WTC11 (cell line): ENCODE results near the gene MRPL19. TPM values are rescaled to one million over a fixed set of nuclear protein-coding genes. Genes with fewer than 3 reads are reported as not detected.

ENCODE experiments used
- ATAC-seq: fragments of 200-7000 bp; cut with Tn5 transposase; 2 replicates; pipeline ENCODE4 v1.10.0; 2021; ENCODE audit warnings: mild to moderate bottlenecking, moderate library complexity
- CTCF ChIA-PET: fragments of 300-600 bp; sonication (Branson Sonifier 250); formaldehyde crosslinking; loops from one replicate; lab custom pipeline; 2021; ENCODE audit warnings: antibody characterized with exemption; lab: Charles Lee
- POLR2A ChIA-PET: fragments of 350-600 bp; sonication (Branson Sonifier 250); formaldehyde crosslinking; loops from one replicate; lab custom pipeline; 2021; ENCODE audit warnings: antibody characterized with exemption; lab: Charles Lee
- DNase-seq: peaks from one replicate; pipeline ENCODE4 v3.0.0; 2021; ENCODE audit warnings: low spot score
- H3K27ac Mint-ChIP-seq: 2 replicates; pipeline ENCODE4 v1.8.0; 2021; ENCODE audit warnings: mixed read lengths
- H3K27me3 Mint-ChIP-seq: 2 replicates; pipeline ENCODE4 v1.8.0; 2021; ENCODE audit warnings: low read depth, mild to moderate bottlenecking, moderate library complexity, mixed read lengths
- H3K36me3 Mint-ChIP-seq: 2 replicates; pipeline ENCODE4 v1.8.0; 2021; ENCODE audit warnings: mixed read lengths
- H3K4me1 Mint-ChIP-seq: 2 replicates; pipeline ENCODE4 v1.8.0; 2022; ENCODE audit warnings: mixed read lengths
- H3K4me3 Mint-ChIP-seq: 2 replicates; pipeline ENCODE4 v1.8.0; 2021; ENCODE audit warnings: mild to moderate bottlenecking, moderate library complexity, mixed read lengths
- H3K9me3 Mint-ChIP-seq: 2 replicates; pipeline ENCODE4 v1.8.0; 2021; ENCODE audit warnings: mixed read lengths
- ELF4 ChIP-seq: sonication (generic); formaldehyde crosslinking; IDR thresholded peaks from 2 replicates; pipeline ENCODE4 v1.8.1; 2022; ENCODE audit warnings: low read depth, mild to moderate bottlenecking, moderate library complexity, missing genetic modification reagents
- EMX1 ChIP-seq: fragments of 250-450 bp; sonication (Bioruptor Pico); IDR thresholded peaks from 2 replicates; pipeline ENCODE4 v1.8.0; 2021; ENCODE audit warnings: mild to moderate bottlenecking
- NFE2L1 ChIP-seq: sonication (generic); formaldehyde crosslinking; IDR thresholded peaks from 2 replicates; pipeline ENCODE4 v1.8.1; 2023; ENCODE audit warnings: missing genetic modification reagents
- NR3C1 ChIP-seq: sonication (generic); formaldehyde crosslinking; conservative IDR thresholded peaks from 2 replicates; pipeline ENCODE4 v1.8.1; 2023; ENCODE audit warnings: low read depth, mild to moderate bottlenecking, missing genetic modification reagents
- TEAD4 ChIP-seq: sonication (generic); formaldehyde crosslinking; IDR thresholded peaks from 2 replicates; pipeline ENCODE4 v1.8.0; 2022; ENCODE audit warnings: mild to moderate bottlenecking, missing genetic modification reagents
- ZNF121 ChIP-seq: sonication (generic); formaldehyde crosslinking; IDR thresholded peaks from 2 replicates; pipeline ENCODE4 v1.8.0; 2023; ENCODE audit warnings: missing genetic modification reagents
- ZNF138 ChIP-seq: sonication (generic); formaldehyde crosslinking; conservative IDR thresholded peaks from 2 replicates; pipeline ENCODE4 v1.8.1; 2022; ENCODE audit warnings: mild to moderate bottlenecking, moderate library complexity, missing genetic modification reagents
- ZNF317 ChIP-seq: sonication (generic); formaldehyde crosslinking; IDR thresholded peaks from 2 replicates; pipeline ENCODE4 v1.8.1; 2023; ENCODE audit warnings: low read depth, mild to moderate bottlenecking, moderate library complexity, missing genetic modification reagents, borderline replicate concordance
- ZNF396 ChIP-seq: fragments of 250-450 bp; sonication (Bioruptor Pico); IDR thresholded peaks from 2 replicates; pipeline ENCODE4 v1.8.0; 2021; ENCODE audit warnings: mild to moderate bottlenecking, moderate library complexity, borderline replicate concordance
- total RNA-seq: library from RNA; stranded (reverse); gene quantifications from 3 replicates; pipeline ENCODE4 v1.2.3, GENCODE V29; 2021
- TF ChIP-seq, protein P1 (sequence below): sonication (generic); formaldehyde crosslinking; conservative IDR thresholded peaks from 2 replicates; pipeline ENCODE4 v1.8.1; 2023; ENCODE audit warnings: mild to moderate bottlenecking, low read depth, missing genetic modification reagents, moderate library complexity
- TF ChIP-seq, protein P2 (sequence below): sonication (generic); formaldehyde crosslinking; IDR thresholded peaks from 2 replicates; pipeline ENCODE4 v1.8.1; 2023; ENCODE audit warnings: mild to moderate bottlenecking, missing genetic modification reagents
- TF ChIP-seq, protein P3 (sequence below): fragments of 250-450 bp; sonication (Bioruptor Pico); IDR thresholded peaks from 2 replicates; pipeline ENCODE4 v1.8.0; 2021; ENCODE audit warnings: mild to moderate bottlenecking
- TF ChIP-seq, protein P4 (sequence below): fragments of 250-450 bp; sonication (Bioruptor Pico); IDR thresholded peaks from 2 replicates; pipeline ENCODE4 v2.1.2; 2022; ENCODE audit warnings: mild to moderate bottlenecking, moderate library complexity

The MRPL19 gene
- total RNA-seq, 1 experiment from 2014 or later, result 65.8 TPM

DNA sequence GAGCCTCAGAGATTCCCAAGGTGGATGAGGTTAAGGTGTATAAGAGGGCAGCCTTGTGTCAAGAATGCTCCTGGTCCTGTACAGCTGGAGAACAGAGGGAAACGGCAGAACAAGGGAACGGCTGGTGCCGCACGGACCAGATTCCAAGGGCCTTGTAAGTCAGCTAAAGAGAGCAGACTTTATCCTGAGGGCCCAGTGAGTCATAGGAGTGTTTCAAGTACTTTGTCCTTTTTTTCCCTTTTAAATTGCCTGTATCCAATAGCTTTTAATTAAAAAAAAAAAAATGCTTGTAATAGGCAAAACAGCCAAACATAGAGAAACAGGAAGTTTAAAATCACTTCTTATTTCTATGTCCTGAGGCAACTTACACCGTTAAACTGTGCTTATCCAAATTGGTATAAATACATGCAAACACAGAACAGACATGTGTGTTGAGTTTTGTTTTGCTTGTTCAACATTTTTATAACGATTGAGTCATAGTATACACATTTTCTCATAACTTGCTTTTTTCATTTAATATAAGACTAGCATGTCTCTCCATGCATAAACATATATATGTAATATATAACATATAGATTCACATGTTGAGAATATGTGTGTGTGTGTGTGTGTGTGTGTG, 43.8 kb upstream of the MRPL19 start:
- ATAC-seq, result no peak
- H3K27ac Mint-ChIP-seq, result no peak overlapping the region
- ChIA-PET POLR2A (no interaction called here), CTCF (no interaction called here)
- TF ChIP-seq ZNF121 (CRISPR knock-in tag) (no peak), TEAD4 (no peak)
- no peak overlapping the region for H3K4me3 Mint-ChIP-seq
- H3K27me3 Mint-ChIP-seq, result peaks cover 5% of the 10 kb centered on the region; the same call in 1 of the 2 replicates
- no peak for DNase-seq
- H3K36me3 Mint-ChIP-seq, result no peaks in the 10 kb centered on the region
- peaks cover 7% of the 10 kb centered on the region for H3K4me1 Mint-ChIP-seq
- peaks cover 5% of the 10 kb centered on the region; the same call in 1 of the 2 replicates for H3K9me3 Mint-ChIP-seq

DNA sequence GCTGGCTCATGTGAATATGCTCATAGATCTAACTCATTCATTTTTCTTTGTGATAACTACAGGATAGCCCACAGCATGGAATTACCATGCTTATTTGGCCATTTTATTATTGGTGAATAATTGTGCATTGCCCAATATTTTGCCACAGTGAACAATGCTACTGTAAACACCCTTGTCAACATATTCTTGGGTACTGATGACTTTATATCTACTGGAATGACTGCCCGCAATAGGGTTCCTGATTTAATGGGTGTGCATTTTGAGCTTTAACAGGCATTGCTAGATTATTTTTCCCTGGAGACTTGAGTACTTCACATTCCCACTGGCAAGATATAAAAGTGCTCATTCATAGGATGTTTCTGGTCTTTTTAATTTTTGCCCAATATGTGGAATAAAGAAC, 43.1 kb upstream of the MRPL19 start:
- Mint-ChIP-seq H3K9me3 (peaks cover 5% of the 10 kb centered on the region; the same call in 1 of the 2 replicates), H3K27me3 (peaks cover 7% of the 10 kb centered on the region; the same call in 1 of the 2 replicates), H3K36me3 (no peaks in the 10 kb centered on the region), H3K4me1 (peaks cover 11% of the 10 kb centered on the region), H3K4me3 (no peak overlapping the region), H3K27ac (no peak overlapping the region)
- ChIA-PET POLR2A (no interaction called here), CTCF (interaction anchor here (0.6 kb wide), 1 partner anchor 14 kb away, joined by 4 read pairs; no protein-coding TSS in a partner anchor)
- no peak for DNase-seq
- TF ChIP-seq NR3C1 (CRISPR knock-in tag) (no peak), NFE2L1 (no peak), ZNF317 (CRISPR knock-in tag) (no peak)
- no peak for ATAC-seq

DNA sequence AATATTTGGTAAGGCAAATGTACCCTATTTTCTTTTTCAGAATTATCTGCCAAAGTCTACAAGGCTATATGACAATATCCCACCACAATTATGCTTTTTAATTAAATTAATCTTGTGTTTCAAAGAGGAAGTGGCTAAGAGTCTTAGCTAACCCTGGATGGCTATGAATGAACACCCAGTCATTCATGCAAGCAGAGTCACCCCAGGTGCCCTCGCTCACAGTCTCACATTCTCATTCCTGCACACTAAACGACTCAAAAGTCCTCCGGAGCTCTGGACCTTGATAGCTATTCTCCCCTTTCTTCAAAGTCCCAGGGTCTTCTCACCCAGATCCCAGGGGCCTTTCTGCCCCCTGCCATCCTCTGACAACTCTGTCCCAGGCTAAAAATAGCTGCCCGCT, 42.1 kb upstream of the MRPL19 start:
- CTCF ChIA-PET, result no interaction called here
- DNase-seq, result no peak
- Mint-ChIP-seq H3K4me3 (no peak overlapping the region), H3K36me3 (no peaks in the 10 kb centered on the region), H3K27me3 (peaks cover 12% of the 10 kb centered on the region), H3K4me1 (peaks cover 13% of the 10 kb centered on the region), H3K27ac (no peak overlapping the region), H3K9me3 (peaks cover 5% of the 10 kb centered on the region; the same call in 1 of the 2 replicates)
- POLR2A ChIA-PET, result interaction anchor here (0.6 kb wide), 1 partner anchor 43 kb away, joined by 4 read pairs; no protein-coding TSS in a partner anchor
- no peak for ATAC-seq
- TF ChIP-seq, protein P1, sequence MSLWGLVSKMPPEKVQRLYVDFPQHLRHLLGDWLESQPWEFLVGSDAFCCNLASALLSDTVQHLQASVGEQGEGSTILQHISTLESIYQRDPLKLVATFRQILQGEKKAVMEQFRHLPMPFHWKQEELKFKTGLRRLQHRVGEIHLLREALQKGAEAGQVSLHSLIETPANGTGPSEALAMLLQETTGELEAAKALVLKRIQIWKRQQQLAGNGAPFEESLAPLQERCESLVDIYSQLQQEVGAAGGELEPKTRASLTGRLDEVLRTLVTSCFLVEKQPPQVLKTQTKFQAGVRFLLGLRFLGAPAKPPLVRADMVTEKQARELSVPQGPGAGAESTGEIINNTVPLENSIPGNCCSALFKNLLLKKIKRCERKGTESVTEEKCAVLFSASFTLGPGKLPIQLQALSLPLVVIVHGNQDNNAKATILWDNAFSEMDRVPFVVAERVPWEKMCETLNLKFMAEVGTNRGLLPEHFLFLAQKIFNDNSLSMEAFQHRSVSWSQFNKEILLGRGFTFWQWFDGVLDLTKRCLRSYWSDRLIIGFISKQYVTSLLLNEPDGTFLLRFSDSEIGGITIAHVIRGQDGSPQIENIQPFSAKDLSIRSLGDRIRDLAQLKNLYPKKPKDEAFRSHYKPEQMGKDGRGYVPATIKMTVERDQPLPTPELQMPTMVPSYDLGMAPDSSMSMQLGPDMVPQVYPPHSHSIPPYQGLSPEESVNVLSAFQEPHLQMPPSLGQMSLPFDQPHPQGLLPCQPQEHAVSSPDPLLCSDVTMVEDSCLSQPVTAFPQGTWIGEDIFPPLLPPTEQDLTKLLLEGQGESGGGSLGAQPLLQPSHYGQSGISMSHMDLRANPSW (CRISPR knock-in tag), result no peak
- TF ChIP-seq EMX1 (no peak), ZNF138 (CRISPR knock-in tag) (no peak), NR3C1 (CRISPR knock-in tag) (no peak), ZNF396 (CRISPR knock-in tag) (no peak), ELF4 (CRISPR knock-in tag) (no peak)
- TF ChIP-seq, protein P2, sequence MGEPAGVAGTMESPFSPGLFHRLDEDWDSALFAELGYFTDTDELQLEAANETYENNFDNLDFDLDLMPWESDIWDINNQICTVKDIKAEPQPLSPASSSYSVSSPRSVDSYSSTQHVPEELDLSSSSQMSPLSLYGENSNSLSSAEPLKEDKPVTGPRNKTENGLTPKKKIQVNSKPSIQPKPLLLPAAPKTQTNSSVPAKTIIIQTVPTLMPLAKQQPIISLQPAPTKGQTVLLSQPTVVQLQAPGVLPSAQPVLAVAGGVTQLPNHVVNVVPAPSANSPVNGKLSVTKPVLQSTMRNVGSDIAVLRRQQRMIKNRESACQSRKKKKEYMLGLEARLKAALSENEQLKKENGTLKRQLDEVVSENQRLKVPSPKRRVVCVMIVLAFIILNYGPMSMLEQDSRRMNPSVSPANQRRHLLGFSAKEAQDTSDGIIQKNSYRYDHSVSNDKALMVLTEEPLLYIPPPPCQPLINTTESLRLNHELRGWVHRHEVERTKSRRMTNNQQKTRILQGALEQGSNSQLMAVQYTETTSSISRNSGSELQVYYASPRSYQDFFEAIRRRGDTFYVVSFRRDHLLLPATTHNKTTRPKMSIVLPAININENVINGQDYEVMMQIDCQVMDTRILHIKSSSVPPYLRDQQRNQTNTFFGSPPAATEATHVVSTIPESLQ (CRISPR knock-in tag), result no peak
- TF ChIP-seq, protein P3, sequence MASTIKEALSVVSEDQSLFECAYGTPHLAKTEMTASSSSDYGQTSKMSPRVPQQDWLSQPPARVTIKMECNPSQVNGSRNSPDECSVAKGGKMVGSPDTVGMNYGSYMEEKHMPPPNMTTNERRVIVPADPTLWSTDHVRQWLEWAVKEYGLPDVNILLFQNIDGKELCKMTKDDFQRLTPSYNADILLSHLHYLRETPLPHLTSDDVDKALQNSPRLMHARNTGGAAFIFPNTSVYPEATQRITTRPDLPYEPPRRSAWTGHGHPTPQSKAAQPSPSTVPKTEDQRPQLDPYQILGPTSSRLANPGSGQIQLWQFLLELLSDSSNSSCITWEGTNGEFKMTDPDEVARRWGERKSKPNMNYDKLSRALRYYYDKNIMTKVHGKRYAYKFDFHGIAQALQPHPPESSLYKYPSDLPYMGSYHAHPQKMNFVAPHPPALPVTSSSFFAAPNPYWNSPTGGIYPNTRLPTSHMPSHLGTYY, result no peak
- TF ChIP-seq, protein P4, sequence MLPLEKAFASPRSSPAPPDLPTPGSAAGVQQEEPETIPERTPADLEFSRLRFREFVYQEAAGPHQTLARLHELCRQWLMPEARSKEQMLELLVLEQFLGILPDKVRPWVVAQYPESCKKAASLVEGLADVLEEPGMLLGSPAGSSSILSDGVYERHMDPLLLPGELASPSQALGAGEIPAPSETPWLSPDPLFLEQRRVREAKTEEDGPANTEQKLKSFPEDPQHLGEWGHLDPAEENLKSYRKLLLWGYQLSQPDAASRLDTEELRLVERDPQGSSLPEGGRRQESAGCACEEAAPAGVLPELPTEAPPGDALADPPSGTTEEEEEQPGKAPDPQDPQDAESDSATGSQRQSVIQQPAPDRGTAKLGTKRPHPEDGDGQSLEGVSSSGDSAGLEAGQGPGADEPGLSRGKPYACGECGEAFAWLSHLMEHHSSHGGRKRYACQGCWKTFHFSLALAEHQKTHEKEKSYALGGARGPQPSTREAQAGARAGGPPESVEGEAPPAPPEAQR (CRISPR knock-in tag), result no peak
